IMR-90 (cell line): ENCODE measurements around the gene DBP. TPM values are rescaled to one million over a fixed set of nuclear protein-coding genes. Genes with fewer than 3 reads are reported as not detected.

Experiments used
- ATAC-seq: fragments of 200-7000 bp; cut with Tn5 transposase; 2 replicates; pipeline ENCODE4 v1.9.1; 2020; ENCODE audit warnings: low read depth, mild to moderate bottlenecking, moderate library complexity
- BruUV-seq: library from RNA; stranded (reverse); fragments of 400-500 nt; replicated peaks from 2 replicates; lab custom pipeline; 2021; lab: Mats Ljungman, UMichigan
- CTCF ChIA-PET: fragments of 300-600 bp; formaldehyde crosslinking; extraction: SDS; loops from one replicate; lab custom pipeline; 2021; ENCODE audit warnings: antibody characterized with exemption; lab: Yijun Ruan, JAX
- POLR2A ChIA-PET: fragments of 300-600 bp; sonication (Branson Sonifier 250); formaldehyde crosslinking; loops from one replicate; lab custom pipeline; 2022; ENCODE audit warnings: antibody characterized with exemption; ENCODE audit not compliant: unreplicated experiment; lab: Charles Lee
- DNase-seq: peaks from one replicate; pipeline ENCODE4 v3.0.0; 2013
- H2AFZ ChIP-seq: replicated peaks from 2 replicates; pipeline ENCODE3; 2013; ENCODE audit warnings: low read length, mild to moderate bottlenecking; ENCODE audit not compliant: poor library complexity
- H2AK5ac ChIP-seq: 2 replicates; pipeline ENCODE4 v1.6.1; 2013; ENCODE audit warnings: low read depth, low read length, inconsistent platforms
- H2AK9ac ChIP-seq: replicated peaks from 2 replicates; pipeline ENCODE3; 2013; ENCODE audit warnings: mild to moderate bottlenecking, low read depth, low read length, moderate library complexity; ENCODE audit not compliant: poor library complexity
- H2BK120ac ChIP-seq: 2 replicates; pipeline ENCODE4 v1.6.1; 2013; ENCODE audit warnings: low read depth, low read length, inconsistent platforms
- H2BK15ac ChIP-seq: 3 replicates; pipeline ENCODE4 v1.6.1; 2013; ENCODE audit warnings: low read depth, low read length, inconsistent platforms
- H2BK20ac ChIP-seq: 2 replicates; pipeline ENCODE4 v1.6.1; 2013; ENCODE audit warnings: low read depth, mild to moderate bottlenecking, inconsistent platforms, low read length, moderate library complexity
- H2BK5ac ChIP-seq: 2 replicates; pipeline ENCODE4 v1.6.1; 2013; ENCODE audit warnings: mild to moderate bottlenecking, low read depth, low read length, inconsistent platforms; ENCODE audit not compliant: poor library complexity, severe bottlenecking
- H3K14ac ChIP-seq: replicated peaks from 2 replicates; pipeline ENCODE4 v1.6.1; 2013; ENCODE audit warnings: low read depth, low read length, inconsistent platforms
- H3K18ac ChIP-seq: 2 replicates; pipeline ENCODE4 v1.6.1; 2013; ENCODE audit warnings: low read depth, low read length, control low read depth
- H3K23ac ChIP-seq: 2 replicates; pipeline ENCODE4 v1.6.1; 2013; ENCODE audit warnings: low read depth, low read length, inconsistent platforms
- H3K27ac ChIP-seq: 2 replicates; pipeline ENCODE4 v1.5.1; 2013; ENCODE audit warnings: mild to moderate bottlenecking, control low read depth, low read length; ENCODE audit not compliant: insufficient read depth
- H3K27me3 ChIP-seq: 2 replicates; pipeline ENCODE4 v1.6.1; 2013; ENCODE audit warnings: low read length; ENCODE audit not compliant: control insufficient read depth, insufficient read depth
- H3K36me3 ChIP-seq: 2 replicates; pipeline ENCODE4 v1.6.1; 2013; ENCODE audit warnings: low read length, mixed read lengths; ENCODE audit not compliant: control insufficient read depth, insufficient read depth
- H3K4ac ChIP-seq: 2 replicates; pipeline ENCODE4 v1.6.1; 2013; ENCODE audit warnings: low read depth, low read length, inconsistent platforms
- H3K4me1 ChIP-seq: 2 replicates; pipeline ENCODE4 v1.6.1; 2013; ENCODE audit warnings: low read length, mixed read lengths; ENCODE audit not compliant: control insufficient read depth, insufficient read depth
- H3K4me2 ChIP-seq: 2 replicates; pipeline ENCODE4 v1.6.1; 2013; ENCODE audit warnings: low read depth, mild to moderate bottlenecking, control low read depth, low read length, moderate library complexity
- H3K4me3 ChIP-seq: 2 replicates; pipeline ENCODE4 v1.5.1; 2013; ENCODE audit warnings: low read depth, mild to moderate bottlenecking, control low read depth, low read length, moderate library complexity; ENCODE audit not compliant: insufficient read depth
- H3K56ac ChIP-seq: 2 replicates; pipeline ENCODE4 v1.6.1; 2013; ENCODE audit warnings: low read length, inconsistent platforms; ENCODE audit not compliant: insufficient read depth; ENCODE audit errors: extremely low read depth
- H3K79me1 ChIP-seq, 2 experiments: 2 replicates each; pipeline ENCODE4 v1.6.1; 2013; ENCODE audit warnings: low read length in 2 of 2, inconsistent platforms in 1 of 2, low read depth in 1 of 2
- H3K9ac ChIP-seq: 2 replicates; pipeline ENCODE4 v1.6.1; 2013; ENCODE audit warnings: low read depth, low read length, control low read depth
- H3K9me1 ChIP-seq: 2 replicates; pipeline ENCODE4 v1.6.1; 2013; ENCODE audit warnings: low read length, inconsistent platforms; ENCODE audit not compliant: insufficient read depth
- H3K9me3 ChIP-seq: 2 replicates; pipeline ENCODE4 v1.6.1; 2013; ENCODE audit warnings: low read length; ENCODE audit not compliant: control insufficient read depth, insufficient read depth
- H4K20me1 ChIP-seq: 2 replicates; pipeline ENCODE4 v1.6.1; 2013; ENCODE audit warnings: low read length, inconsistent platforms; ENCODE audit not compliant: insufficient read depth
- H4K5ac ChIP-seq: 2 replicates; pipeline ENCODE4 v1.6.1; 2013; ENCODE audit warnings: mild to moderate bottlenecking, low read depth, low read length, control low read depth
- H4K8ac ChIP-seq, 2 experiments: 2 replicates each; pipeline ENCODE4 v1.6.1; 2013; ENCODE audit warnings: low read depth in 2 of 2, low read length in 2 of 2, control low read depth in 1 of 2, inconsistent platforms in 1 of 2
- H4K91ac ChIP-seq: 2 replicates; pipeline ENCODE4 v1.6.1; 2013; ENCODE audit warnings: low read depth, low read length, inconsistent platforms; ENCODE audit not compliant: insufficient read depth
- BHLHE40 ChIP-seq: fragments of 150-350 bp; IDR thresholded peaks from 2 replicates; pipeline ENCODE4 v1.6.1; 2016; ENCODE audit warnings: mild to moderate bottlenecking, low read depth, low read length
- CEBPB ChIP-seq: IDR thresholded peaks from 2 replicates; pipeline ENCODE4 v1.6.1; 2012; ENCODE audit warnings: low read depth, low read length, improper control_type of control experiment
- CHD1 ChIP-seq: IDR thresholded peaks from 2 replicates; pipeline ENCODE4 v1.6.1; 2012; ENCODE audit warnings: low read depth, low read length, improper control_type of control experiment
- CTCF ChIP-seq: conservative IDR thresholded peaks from 2 replicates; pipeline ENCODE4 v1.5.1; 2012; ENCODE audit warnings: mild to moderate bottlenecking, low read depth, low read length, improper control_type of control experiment
- ELK1 ChIP-seq: fragments of 150-350 bp; IDR thresholded peaks from 2 replicates; pipeline ENCODE4 v1.6.1; 2016; ENCODE audit warnings: low read depth, mild to moderate bottlenecking, low read length, moderate library complexity, borderline replicate concordance
- FOS ChIP-seq: fragments of 150-350 bp; IDR thresholded peaks from 2 replicates; pipeline ENCODE4 v1.6.1; 2016; ENCODE audit warnings: low read depth, low read length
- MAFK ChIP-seq: IDR thresholded peaks from 2 replicates; pipeline ENCODE4 v1.6.1; 2012; ENCODE audit warnings: low read depth, low read length, improper control_type of control experiment
- MAZ ChIP-seq: IDR thresholded peaks from 2 replicates; pipeline ENCODE4 v1.6.1; 2012; ENCODE audit warnings: low read depth, mild to moderate bottlenecking, low read length, improper control_type of control experiment, moderate library complexity, borderline replicate concordance
- MXI1 ChIP-seq: IDR thresholded peaks from 2 replicates; pipeline ENCODE4 v1.6.1; 2012; ENCODE audit warnings: low read depth, mild to moderate bottlenecking, low read length, moderate library complexity, borderline replicate concordance
- POLR2A ChIP-seq: IDR thresholded peaks from 2 replicates; pipeline ENCODE4 v1.6.1; 2012; ENCODE audit warnings: mild to moderate bottlenecking, low read depth, low read length
- RAD21 ChIP-seq: IDR thresholded peaks from 2 replicates; pipeline ENCODE4 v1.6.1; 2012; ENCODE audit warnings: low read length, improper control_type of control experiment
- RCOR1 ChIP-seq: IDR thresholded peaks from 2 replicates; pipeline ENCODE4 v1.6.1; 2012; ENCODE audit warnings: mild to moderate bottlenecking, low read length, improper control_type of control experiment; ENCODE audit not compliant: insufficient replicate concordance
- RFX5 ChIP-seq: IDR thresholded peaks from 2 replicates; pipeline ENCODE4 v1.8.0; 2012; ENCODE audit warnings: low read depth, mild to moderate bottlenecking, low read length, moderate library complexity
- SMC3 ChIP-seq: fragments of 150-350 bp; IDR thresholded peaks from 2 replicates; pipeline ENCODE4 v1.6.1; 2016; ENCODE audit warnings: low read depth, mild to moderate bottlenecking, antibody characterized with exemption, low read length, moderate library complexity
- USF2 ChIP-seq: fragments of 150-350 bp; IDR thresholded peaks from 2 replicates; pipeline ENCODE4 v1.6.1; 2017; ENCODE audit warnings: mild to moderate bottlenecking, antibody characterized with exemption, low read length, low read depth
- WGBS, 2 experiments: methylation state at CpG; one replicate each; pipeline versions ENCODE4 v1.1.5 to v1.1.7; 2013; ENCODE audit warnings: missing lambda C conversion rate in 2 of 2; ENCODE audit not compliant: insufficient read length in 1 of 2; ENCODE audit errors: extremely low coverage in 2 of 2; 5-methylcytosine and 5-hydroxymethylcytosine counted together
- dilution Hi-C: fragments of 300-500 bp; cut with HindIII; formaldehyde crosslinking; loops from one replicate; pipeline ENCODE4 v1.14.3; 2018; ENCODE audit warnings: low sequenced_read_pairs; ENCODE audit not compliant: unreplicated experiment
- in situ Hi-C: fragments of 300-500 bp; cut with MboI; formaldehyde crosslinking; loops from 3 replicates; pipeline ENCODE4 v1.14.3; 2019; ENCODE audit warnings: low sequenced_read_pairs, inconsistent platforms, mixed read lengths
- intact Hi-C: fragments of 100-400 bp; cut with micrococcal nuclease; formaldehyde crosslinking; loops from 2 replicates; pipeline ENCODE4 v1.10.0; 2022
- polyA plus RNA-seq, 3 experiments: library from polyadenylated mRNA; depleted of rRNA; stranded (reverse); fragments of >200 nt; gene quantifications; 2 replicates each; pipeline ENCODE4 v1.2.3, GENCODE V29; 2012; ENCODE audit warnings: low replicate concordance in 1 of 3
- total RNA-seq: library from RNA; depleted of rRNA; stranded (reverse); fragments of >200 nt; gene quantifications from 2 replicates; pipeline ENCODE4 v1.2.3, GENCODE V29; 2012

The DBP gene
- total and polyA plus RNA-seq, 2 of the 4 experiments (the other 2 are of a cell fraction) = 3.0 to 3.6 TPM

- H3K4ac ChIP-seq = no peak overlapping the region
- no TSS peak for BruUV-seq
- H4K5ac ChIP-seq = no peak overlapping the region
- POLR2A ChIA-PET = no interaction called here
- H3K14ac ChIP-seq = no peak overlapping the region
- no peaks in the 10 kb centered on the region for H4K20me1 ChIP-seq
- H2AFZ ChIP-seq = no peak overlapping the region
- H3K56ac ChIP-seq = no peak overlapping the region
- no peaks in the 10 kb centered on the region for H3K36me3 ChIP-seq
- no peak overlapping the region for H2AK5ac ChIP-seq
- H3K4me2 ChIP-seq = no peak overlapping the region
- WGBS, 2 experiments = 50% methylated on average over 2 of the region's 14 CpGs; no CpG with 5 or more reads in 1 of the 2 experiments
- H3K27ac ChIP-seq = no peak overlapping the region
- ATAC-seq (no peak), DNase-seq (no peak)
- intact Hi-C loops = no loop called here
- no peak overlapping the region for H4K91ac ChIP-seq
- H2BK15ac ChIP-seq = no peak overlapping the region
- H3K4me3 ChIP-seq = no peak overlapping the region
- H4K8ac ChIP-seq = no peak overlapping the region
- H3K4me1 ChIP-seq = no peaks in the 10 kb centered on the region
- H3K9ac ChIP-seq = no peak overlapping the region
- in situ Hi-C loops = no loop called here
- no peak overlapping the region for H2BK5ac ChIP-seq
- no peak overlapping the region for H3K18ac ChIP-seq
- H3K23ac ChIP-seq = no peak overlapping the region
- no peaks in the 10 kb centered on the region for H3K79me1 ChIP-seq
- no peaks in the 10 kb centered on the region for H3K9me3 ChIP-seq
- H2AK9ac ChIP-seq = no peak overlapping the region
- H2BK120ac ChIP-seq = no peak overlapping the region
- peaks cover 2% of the 10 kb centered on the region for H3K27me3 ChIP-seq
- no peaks in the 10 kb centered on the region for H3K9me1 ChIP-seq
- CTCF ChIA-PET = no interaction called here
- no peak overlapping the region for H2BK20ac ChIP-seq
- dilution Hi-C loops = no loop called here
- TF ChIP-seq RCOR1 (no peak), CHD1 (no peak), RAD21 (no peak), MAFK (no peak), POLR2A (no peak), CTCF (no peak), BHLHE40 (no peak), ELK1 (no peak), USF2 (no peak), MXI1 (no peak), FOS (no peak), CEBPB (no peak), SMC3 (no peak), RFX5 (no peak), MAZ (no peak)
Observed at GRCh38 chr19:48664476-48664875, 27.3 kb upstream of the DBP start.
